ENCODE measurements around the gene REG3A. TPM values are rescaled to one million over a fixed set of nuclear protein-coding genes. Genes with fewer than 3 reads are reported as not detected.

REG3A gene
- total RNA-seq, 1 experiment from 2014 or later: not detected

DNA sequence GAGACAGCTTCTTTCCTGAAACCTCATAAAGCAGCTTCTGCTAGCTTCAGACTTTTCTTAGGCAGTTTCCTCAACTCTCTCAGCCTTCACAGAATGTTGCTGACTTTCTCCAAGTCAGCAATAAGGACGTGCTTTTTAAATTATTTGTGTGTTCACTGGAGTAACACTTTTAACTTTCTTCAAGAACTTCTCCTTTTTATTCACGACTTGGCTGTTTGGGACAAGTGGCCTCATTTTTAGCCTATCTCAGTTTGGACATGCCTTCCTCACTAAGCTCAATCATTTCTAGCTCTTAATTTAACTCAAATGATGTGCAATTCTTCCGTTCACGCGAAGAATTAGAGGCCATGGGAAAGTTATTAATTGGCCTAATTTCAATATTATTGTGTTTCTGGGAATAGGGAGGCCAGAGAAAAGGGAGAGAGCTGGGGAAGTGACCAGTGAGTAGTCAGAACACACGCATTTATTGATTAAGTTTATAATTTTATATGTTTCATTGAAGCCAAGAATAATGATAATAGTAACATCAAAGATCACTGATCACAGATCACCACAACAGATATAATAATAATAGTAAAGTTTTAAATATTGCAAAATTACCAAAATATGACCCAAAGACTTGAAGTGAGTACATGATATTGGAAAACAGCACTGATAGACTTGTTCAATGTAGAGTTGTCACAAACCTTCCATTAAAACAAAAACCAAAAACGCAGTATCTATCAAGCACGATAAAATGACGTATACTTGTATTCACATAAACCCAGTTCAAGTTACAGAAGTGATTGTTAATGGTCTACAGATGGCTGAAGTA is 34.4 kb downstream of the REG3A start:
- in situ Hi-C loops (cut with HindIII; ENCODE audit: low sequenced_read_pairs): no loop called here
- DNase-seq (ENCODE audit: low spot score): no peak

DNA sequence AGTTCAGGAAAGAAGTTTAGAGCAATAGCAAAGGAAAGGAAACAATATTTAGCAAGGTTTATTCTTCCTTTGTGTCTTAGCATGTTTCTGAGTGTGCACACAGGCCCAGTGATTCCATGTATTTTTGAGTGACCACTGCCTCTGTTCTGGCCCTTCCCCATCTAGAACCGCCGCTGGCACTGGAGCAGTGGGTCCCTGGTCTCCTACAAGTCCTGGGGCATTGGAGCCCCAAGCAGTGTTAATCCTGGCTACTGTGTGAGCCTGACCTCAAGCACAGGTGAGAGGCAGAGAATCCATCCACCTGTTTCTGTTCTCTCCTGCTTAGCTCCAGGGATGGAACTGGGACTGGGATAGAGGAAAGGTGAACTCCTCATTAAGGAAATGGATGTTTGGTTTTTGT is 36.9 kb downstream of the REG3A start:
- in situ Hi-C loops (cut with HindIII; ENCODE audit: low sequenced_read_pairs): no loop called here
- DNase-seq (ENCODE audit: low spot score): no peak

DNA sequence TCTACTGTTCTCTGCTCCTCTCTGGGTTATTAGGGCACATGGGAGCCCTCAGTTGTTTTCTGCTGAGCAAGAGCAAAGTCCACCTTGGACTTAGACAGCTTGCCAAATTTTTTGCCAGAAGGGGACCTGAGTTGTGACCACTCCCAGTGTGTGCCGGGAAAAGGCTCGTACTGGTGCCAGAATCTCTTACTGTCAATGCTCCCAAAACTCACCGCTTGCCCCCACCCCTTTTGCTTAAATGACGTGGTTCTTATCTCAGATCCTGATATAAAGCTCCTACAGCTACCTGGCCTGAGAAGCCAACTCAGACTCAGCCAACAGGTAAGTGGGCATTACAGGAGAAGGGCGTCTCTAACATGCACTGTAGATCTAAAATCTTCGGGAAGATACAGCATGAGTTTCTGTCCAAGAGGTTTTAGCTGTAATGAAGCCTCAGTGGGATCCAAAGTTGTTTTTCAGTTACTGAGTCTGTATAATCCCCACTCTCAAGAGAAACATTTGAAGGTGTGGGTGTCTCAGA is 39.3 kb downstream of the REG3A start, which contains the start of gene REG1A:
REG1A (plus strand) TSS at position 295 of the 520 bp plus-strand sequence. CDS start 374 bp downstream, outside the sequence.
- in situ Hi-C loops (cut with HindIII; ENCODE audit: low sequenced_read_pairs): no loop called here
- DNase-seq (ENCODE audit: low spot score): no peak

DNA sequence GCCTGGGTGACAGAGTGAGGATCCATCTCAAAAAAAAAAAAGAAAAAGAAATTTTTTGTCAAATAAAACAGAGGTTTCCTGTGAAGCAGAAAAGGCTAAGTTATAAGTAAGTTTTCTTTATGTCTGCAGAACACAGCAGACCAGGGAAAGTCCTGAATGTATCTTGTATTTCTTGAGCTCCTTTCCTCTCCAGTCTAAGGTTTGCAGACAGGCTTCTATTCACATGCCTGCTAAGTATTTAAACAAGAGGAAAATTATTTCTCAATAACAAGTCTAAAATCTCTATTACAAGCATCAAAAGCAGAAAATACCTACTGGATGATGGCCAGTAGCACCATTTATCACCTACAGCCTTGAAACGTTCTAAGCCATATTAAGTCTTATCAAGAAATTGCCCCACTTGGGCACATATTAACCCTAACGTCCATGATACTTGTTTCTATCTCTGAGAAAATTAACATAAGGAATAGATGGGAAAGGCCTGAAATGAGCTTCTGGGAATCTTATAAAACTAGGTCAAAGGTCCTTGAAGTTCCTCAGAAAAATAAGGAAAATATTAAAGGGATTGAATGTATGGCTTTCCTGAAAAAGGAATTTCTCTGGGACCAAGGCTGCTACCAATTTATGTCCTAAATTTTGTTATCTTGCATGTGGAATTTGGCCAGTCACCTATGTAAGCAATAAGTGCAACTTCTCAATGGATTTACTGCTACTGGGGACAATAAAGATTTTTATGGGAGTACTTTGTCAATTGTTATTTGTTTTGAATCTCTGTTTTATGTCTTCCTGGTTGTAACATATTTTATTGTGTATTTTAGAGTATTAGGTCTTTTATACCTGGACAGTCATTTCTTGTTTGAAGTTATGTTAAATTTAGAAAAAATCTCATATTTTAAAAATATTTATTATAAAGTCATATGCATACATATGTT is 42.3 kb downstream of the REG3A start:
- in situ Hi-C loops (cut with HindIII; ENCODE audit: low sequenced_read_pairs): no loop called here
- no peak for DNase-seq (ENCODE audit: low spot score)

DNA sequence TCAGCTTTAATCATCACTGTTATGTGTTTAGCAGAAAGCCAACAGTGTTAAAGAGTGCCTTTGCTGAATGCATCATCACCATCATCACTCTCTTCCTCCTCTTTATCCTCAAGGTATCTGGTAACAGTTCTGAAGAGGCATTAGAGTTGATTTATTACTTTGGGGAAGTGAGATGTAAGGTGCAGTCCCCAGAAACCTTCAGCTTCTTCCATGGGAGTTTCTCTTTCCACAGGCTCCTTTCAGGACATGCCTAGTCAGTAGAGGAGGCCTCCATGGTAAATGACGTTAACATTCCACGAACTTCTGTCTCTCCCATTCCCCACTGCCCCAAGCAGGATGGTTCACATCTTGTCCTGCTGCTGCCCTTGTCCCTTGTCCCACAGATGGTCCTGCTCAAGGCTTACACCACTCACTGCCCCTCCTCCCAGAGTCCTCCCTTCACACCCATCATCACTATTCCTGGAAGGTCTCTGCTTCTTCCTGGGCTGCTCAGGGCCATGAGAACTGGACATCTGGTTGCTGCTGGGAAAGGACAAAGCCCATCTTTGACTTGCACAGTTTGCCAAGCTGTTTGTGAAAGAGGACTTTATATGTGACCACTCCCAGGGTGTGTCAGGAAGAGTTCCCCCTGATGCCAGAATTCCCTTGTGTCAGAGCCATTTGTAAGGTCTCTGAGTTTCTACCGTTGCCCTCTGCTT is 44.6 kb downstream of the REG3A start:
- no peak for DNase-seq (ENCODE audit: low spot score)
- in situ Hi-C loops (cut with HindIII; ENCODE audit: low sequenced_read_pairs): no loop called here

DNA sequence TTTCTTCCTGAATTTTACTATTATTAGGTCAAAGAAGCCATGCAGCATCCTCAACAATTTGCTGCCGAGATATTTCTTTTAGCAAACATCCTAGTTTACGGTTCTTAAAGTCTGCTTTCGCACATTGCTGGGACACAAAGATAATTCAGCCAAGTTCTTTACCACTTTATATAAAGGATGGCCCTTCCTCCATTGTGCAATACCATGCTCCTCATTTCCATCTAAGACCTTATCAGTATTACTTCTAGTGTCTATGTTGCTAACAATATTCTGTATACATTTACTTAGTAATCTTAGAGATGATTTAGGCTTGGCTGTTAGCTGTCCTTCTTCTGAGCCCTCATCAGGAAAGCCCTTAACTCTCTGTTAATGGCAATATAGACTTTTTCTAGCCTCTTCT is 47.3 kb downstream of the REG3A start:
- no peak for DNase-seq (ENCODE audit: low spot score)
- in situ Hi-C loops (cut with HindIII; ENCODE audit: low sequenced_read_pairs): no loop called here

Other genes starting within 250 kb of the REG3A start
- not detected in 2 replicates for gene REG3G, start 134.1 kb downstream of the REG3A start, total RNA-seq (2014; rRNA removed; shearing (Covaris generic))
- gene REG1B, start 71.8 kb downstream of the REG3A start, total RNA-seq (2014; rRNA removed; shearing (Covaris generic)): not detected in 2 replicates
- gene REG1A, start 39.3 kb downstream of the REG3A start, total RNA-seq (2014; rRNA removed; shearing (Covaris generic)): not detected in 2 replicates

Data from G401 (cell line).